OCI-LY1 (cell line): Measurements from ENCODE around the gene DLGAP3.

Source experiments
- H2AFZ ChIP-seq: fragments of 200-600 bp; sonication (generic), shearing (Covaris generic); 2 replicates; pipeline ENCODE4 v1.6.0; 2014; ENCODE audit warnings: antibody characterized with exemption, mild to moderate bottlenecking, low read length
- H3F3A ChIP-seq: fragments of 200-600 bp; sonication (generic), shearing (Covaris generic); 2 replicates; pipeline ENCODE4 v1.6.0; 2014; ENCODE audit warnings: mild to moderate bottlenecking, antibody characterized with exemption, low read length, moderate library complexity; ENCODE audit not compliant: insufficient read depth
- H3K27ac ChIP-seq: fragments of 200-600 bp; sonication (generic); 2 replicates; pipeline ENCODE4 v1.5.1; 2014; ENCODE audit warnings: low read length, mixed run types, mild to moderate bottlenecking, low read depth; ENCODE audit not compliant: poor library complexity, severe bottlenecking
- H3K27me3 ChIP-seq: fragments of 200-600 bp; sonication (generic); 2 replicates; pipeline ENCODE4 v1.6.0; 2014; ENCODE audit warnings: antibody characterized with exemption, mild to moderate bottlenecking, low read length, moderate library complexity; ENCODE audit not compliant: insufficient read depth
- H3K36me3 ChIP-seq: fragments of 200-600 bp; sonication (generic); 2 replicates; pipeline ENCODE4 v1.6.1; 2014; ENCODE audit warnings: mild to moderate bottlenecking, antibody characterized with exemption, low read length, moderate library complexity, mixed read lengths; ENCODE audit not compliant: insufficient read depth
- H3K4me1 ChIP-seq: fragments of 200-600 bp; sonication (generic); 2 replicates; pipeline ENCODE4 v1.5.1; 2014; ENCODE audit warnings: mild to moderate bottlenecking, low read length, moderate library complexity; ENCODE audit not compliant: insufficient read depth, severe bottlenecking
- H3K4me2 ChIP-seq: fragments of 200-600 bp; sonication (generic), shearing (Covaris generic); 2 replicates; pipeline ENCODE4 v1.6.1; 2014; ENCODE audit warnings: low read length
- H3K4me3 ChIP-seq: fragments of 200-600 bp; sonication (generic); 2 replicates; pipeline ENCODE4 v1.5.1; 2014; ENCODE audit warnings: low read length, low read depth, mild to moderate bottlenecking, mixed read lengths; ENCODE audit not compliant: poor library complexity, severe bottlenecking
- H3K79me2 ChIP-seq: fragments of 200-600 bp; shearing (Covaris generic); 2 replicates; pipeline ENCODE4 v1.6.1; 2016; ENCODE audit warnings: mixed run types, low read length, mixed read lengths; ENCODE audit not compliant: insufficient read depth
- H3K9ac ChIP-seq: fragments of 200-600 bp; sonication (generic), shearing (Covaris generic); 2 replicates; pipeline ENCODE4 v1.6.1; 2014; ENCODE audit warnings: mild to moderate bottlenecking, low read length, mixed read lengths
- H3K9me2 ChIP-seq: fragments of 200-600 bp; sonication (generic), shearing (Covaris generic); 2 replicates; pipeline ENCODE4 v1.6.1; 2014; ENCODE audit warnings: low read depth, mild to moderate bottlenecking, low read length, mixed read lengths
- H3K9me3 ChIP-seq: fragments of 200-600 bp; shearing (Covaris generic); 2 replicates; pipeline ENCODE4 v1.6.1; 2014; ENCODE audit warnings: low read length, mixed read lengths
- H4K20me1 ChIP-seq: fragments of 200-600 bp; sonication (generic), shearing (Covaris generic); 2 replicates; pipeline ENCODE4 v1.6.0; 2016; ENCODE audit warnings: mild to moderate bottlenecking, low read length; ENCODE audit not compliant: insufficient read depth
- EZH2 ChIP-seq: fragments of 200-600 bp; sonication (generic), shearing (Covaris generic); IDR thresholded peaks from 2 replicates; pipeline ENCODE4 v1.8.0; 2017; ENCODE audit warnings: borderline replicate concordance, mixed run types, mild to moderate bottlenecking, antibody characterized with exemption, low read length, moderate library complexity, mixed read lengths
- TF ChIP-seq, protein P1 (sequence below): fragments of 200-600 bp; sonication (generic), shearing (Covaris generic); IDR thresholded peaks from 2 replicates; pipeline ENCODE4 v1.5.1; 2017; ENCODE audit warnings: mild to moderate bottlenecking, antibody characterized with exemption, low read length, moderate library complexity, mixed read lengths

The DLGAP3 gene

DNA sequence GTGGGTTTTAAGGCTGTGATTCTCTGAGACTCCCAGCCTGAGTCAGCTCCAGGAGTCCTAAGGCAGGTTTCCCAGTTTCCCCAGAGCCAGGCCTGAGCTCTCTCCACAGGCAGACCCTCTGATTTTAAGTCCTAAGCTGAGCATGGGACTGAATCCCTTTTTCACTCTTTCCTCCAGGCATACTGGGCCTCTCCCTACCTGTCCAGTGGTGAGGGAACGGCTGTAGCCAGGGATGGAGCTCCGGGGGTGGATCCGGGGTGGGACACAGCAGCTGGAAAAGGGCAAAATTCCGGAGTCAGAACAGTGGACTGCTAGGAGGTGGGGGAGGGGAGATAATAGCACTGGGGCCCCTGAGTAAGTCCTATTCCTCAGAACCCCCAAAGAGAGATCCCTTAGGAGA lies 30.0 kb downstream of the DLGAP3 start:
- H3K9ac ChIP-seq: no peak overlapping the region
- no peaks in the 10 kb centered on the region for H4K20me1 ChIP-seq
- no peaks in the 10 kb centered on the region for H3F3A ChIP-seq
- no peak overlapping the region for H2AFZ ChIP-seq
- H3K79me2 ChIP-seq: no peaks in the 10 kb centered on the region
- H3K9me3 ChIP-seq: no peaks in the 10 kb centered on the region
- TF ChIP-seq, protein P1, sequence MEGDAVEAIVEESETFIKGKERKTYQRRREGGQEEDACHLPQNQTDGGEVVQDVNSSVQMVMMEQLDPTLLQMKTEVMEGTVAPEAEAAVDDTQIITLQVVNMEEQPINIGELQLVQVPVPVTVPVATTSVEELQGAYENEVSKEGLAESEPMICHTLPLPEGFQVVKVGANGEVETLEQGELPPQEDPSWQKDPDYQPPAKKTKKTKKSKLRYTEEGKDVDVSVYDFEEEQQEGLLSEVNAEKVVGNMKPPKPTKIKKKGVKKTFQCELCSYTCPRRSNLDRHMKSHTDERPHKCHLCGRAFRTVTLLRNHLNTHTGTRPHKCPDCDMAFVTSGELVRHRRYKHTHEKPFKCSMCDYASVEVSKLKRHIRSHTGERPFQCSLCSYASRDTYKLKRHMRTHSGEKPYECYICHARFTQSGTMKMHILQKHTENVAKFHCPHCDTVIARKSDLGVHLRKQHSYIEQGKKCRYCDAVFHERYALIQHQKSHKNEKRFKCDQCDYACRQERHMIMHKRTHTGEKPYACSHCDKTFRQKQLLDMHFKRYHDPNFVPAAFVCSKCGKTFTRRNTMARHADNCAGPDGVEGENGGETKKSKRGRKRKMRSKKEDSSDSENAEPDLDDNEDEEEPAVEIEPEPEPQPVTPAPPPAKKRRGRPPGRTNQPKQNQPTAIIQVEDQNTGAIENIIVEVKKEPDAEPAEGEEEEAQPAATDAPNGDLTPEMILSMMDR: no peak
- no peak for TF ChIP-seq EZH2
- H3K4me2 ChIP-seq: no peak overlapping the region
- no peaks in the 10 kb centered on the region for H3K27me3 ChIP-seq
- H3K27ac ChIP-seq: no peak overlapping the region
- no peaks in the 10 kb centered on the region for H3K9me2 ChIP-seq
- H3K4me1 ChIP-seq: no peaks in the 10 kb centered on the region
- no peak overlapping the region for H3K4me3 ChIP-seq
- no peaks in the 10 kb centered on the region for H3K36me3 ChIP-seq

DNA sequence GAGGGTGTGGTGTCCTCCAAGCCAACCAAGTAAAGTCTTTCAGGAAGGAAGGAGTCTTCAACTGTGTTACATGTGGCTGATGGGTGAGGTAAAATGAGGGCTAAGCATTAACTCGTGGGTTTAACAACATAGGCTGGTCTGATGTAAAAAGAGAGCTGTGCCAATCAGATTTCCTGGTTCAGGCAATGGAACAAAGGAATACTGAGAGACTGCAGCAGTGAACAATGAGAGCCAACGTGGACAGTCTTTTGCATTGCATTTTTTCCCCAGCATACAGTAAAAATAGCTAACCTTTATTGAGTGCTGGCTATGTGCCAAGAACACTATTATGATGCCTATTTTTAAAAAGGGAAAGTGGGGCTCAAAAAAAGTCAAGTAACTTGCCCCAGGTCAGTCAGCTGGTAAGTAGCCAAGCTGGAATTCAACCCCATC lies 31.1 kb downstream of the DLGAP3 start:
- Histone ChIP-seq H3K27ac (no peak overlapping the region), H3K4me2 (no peak overlapping the region), H3K4me1 (no peaks in the 10 kb centered on the region), H4K20me1 (no peaks in the 10 kb centered on the region), H3F3A (no peaks in the 10 kb centered on the region), H3K4me3 (no peak overlapping the region), H3K36me3 (no peaks in the 10 kb centered on the region), H3K79me2 (no peaks in the 10 kb centered on the region), H3K9ac (no peak overlapping the region), H2AFZ (no peak overlapping the region), H3K9me3 (no peaks in the 10 kb centered on the region), H3K9me2 (no peaks in the 10 kb centered on the region), H3K27me3 (no peaks in the 10 kb centered on the region)
- no peak for TF ChIP-seq EZH2
- TF ChIP-seq, protein P1: no peak

DNA sequence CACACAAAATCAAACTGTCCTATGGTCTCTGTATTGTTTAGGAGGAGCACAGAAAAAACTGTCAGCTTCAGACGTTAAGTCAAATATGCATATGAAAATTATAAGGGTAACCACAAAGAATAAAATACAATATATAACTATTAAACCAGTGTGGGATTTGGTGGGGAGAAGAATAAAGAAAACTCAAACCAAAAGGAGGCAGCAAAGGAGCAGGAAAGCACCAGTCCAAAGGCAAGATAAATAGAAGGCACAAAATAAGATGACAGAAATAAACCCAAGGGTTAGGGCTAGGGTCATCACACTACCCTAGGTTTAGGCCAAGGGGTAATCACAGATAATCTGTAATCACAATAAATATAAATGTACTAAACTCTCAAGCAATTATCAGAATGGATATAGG lies 32.8 kb downstream of the DLGAP3 start:
- no peak overlapping the region for H3K4me3 ChIP-seq
- no peaks in the 10 kb centered on the region for H3K4me1 ChIP-seq
- H3K27ac ChIP-seq: no peak overlapping the region
- H3K9me3 ChIP-seq: peaks cover 7% of the 10 kb centered on the region; the same call in 1 of the 2 replicates
- H3K4me2 ChIP-seq: no peak overlapping the region
- H3K27me3 ChIP-seq: no peaks in the 10 kb centered on the region
- TF ChIP-seq EZH2: no peak
- TF ChIP-seq, protein P1: no peak
- H3K36me3 ChIP-seq: no peaks in the 10 kb centered on the region; the same call in 1 of the 2 replicates
- no peaks in the 10 kb centered on the region for H3F3A ChIP-seq
- no peak overlapping the region for H2AFZ ChIP-seq
- H3K9ac ChIP-seq: no peak overlapping the region
- H3K79me2 ChIP-seq: no peaks in the 10 kb centered on the region
- no peaks in the 10 kb centered on the region for H3K9me2 ChIP-seq
- no peaks in the 10 kb centered on the region for H4K20me1 ChIP-seq
